ENCODE results near the gene PPP4R2. TPM values are rescaled to one million over a fixed set of nuclear protein-coding genes. Genes with fewer than 3 reads are reported as not detected.
"Not testable (repeated sequence)": the region's sequence is repeated elsewhere in the genome, so short reads cannot be mapped to it uniquely, and the experiment has no call there.

The PPP4R2 gene
- total RNA-seq, 6 donors from 2014 or later, result 24.3 to 88.0 (median 54.8) TPM

- peaks cover 0 to 22% (median 5%) of the 10 kb centered on the region in 4 donors for H3K36me3 ChIP-seq
- WGBS, 2 donors, result 0 to 2% methylated on average over 16 of the region's 16 CpGs
- H3K9me3 ChIP-seq, result no peaks in the 10 kb centered on the region
- ATAC-seq (ENCODE audit: low FRiP score in 2 of 2) (peak in 1 of 2 donors; percentile 47), DNase-seq (no peak)
- peak overlapping the region; percentile 65 to 91 (median 70) for H3K4me3 ChIP-seq
- H3K4me1 ChIP-seq, result peaks cover 41 to 50% (median 47%) of the 10 kb centered on the region in 4 donors
- H3K27ac ChIP-seq, result peak overlapping the region; percentile 98 to 99 (median 98)
- H3K27me3 ChIP-seq, result no peaks in the 10 kb centered on the region
- no peak for TF ChIP-seq EP300 (IDR thresholded peaks at IDR 0.05)
- TF ChIP-seq, protein P1, sequence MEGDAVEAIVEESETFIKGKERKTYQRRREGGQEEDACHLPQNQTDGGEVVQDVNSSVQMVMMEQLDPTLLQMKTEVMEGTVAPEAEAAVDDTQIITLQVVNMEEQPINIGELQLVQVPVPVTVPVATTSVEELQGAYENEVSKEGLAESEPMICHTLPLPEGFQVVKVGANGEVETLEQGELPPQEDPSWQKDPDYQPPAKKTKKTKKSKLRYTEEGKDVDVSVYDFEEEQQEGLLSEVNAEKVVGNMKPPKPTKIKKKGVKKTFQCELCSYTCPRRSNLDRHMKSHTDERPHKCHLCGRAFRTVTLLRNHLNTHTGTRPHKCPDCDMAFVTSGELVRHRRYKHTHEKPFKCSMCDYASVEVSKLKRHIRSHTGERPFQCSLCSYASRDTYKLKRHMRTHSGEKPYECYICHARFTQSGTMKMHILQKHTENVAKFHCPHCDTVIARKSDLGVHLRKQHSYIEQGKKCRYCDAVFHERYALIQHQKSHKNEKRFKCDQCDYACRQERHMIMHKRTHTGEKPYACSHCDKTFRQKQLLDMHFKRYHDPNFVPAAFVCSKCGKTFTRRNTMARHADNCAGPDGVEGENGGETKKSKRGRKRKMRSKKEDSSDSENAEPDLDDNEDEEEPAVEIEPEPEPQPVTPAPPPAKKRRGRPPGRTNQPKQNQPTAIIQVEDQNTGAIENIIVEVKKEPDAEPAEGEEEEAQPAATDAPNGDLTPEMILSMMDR (IDR thresholded peaks at IDR 0.05), result peak in 4 of 6 experiments; percentile 9 to 40 (median 20)
Observed at GRCh38 chr3:72997421-72997961, 880 bp downstream of the PPP4R2 start.

GRCh38 chr3:72998466-72998865 is 1.9 kb downstream of the PPP4R2 start:
- 30 to 37% methylated on average over 4 of the region's 4 CpGs for WGBS, 2 donors
- ATAC-seq (ENCODE audit: low FRiP score in 2 of 2), result no peak

DNA sequence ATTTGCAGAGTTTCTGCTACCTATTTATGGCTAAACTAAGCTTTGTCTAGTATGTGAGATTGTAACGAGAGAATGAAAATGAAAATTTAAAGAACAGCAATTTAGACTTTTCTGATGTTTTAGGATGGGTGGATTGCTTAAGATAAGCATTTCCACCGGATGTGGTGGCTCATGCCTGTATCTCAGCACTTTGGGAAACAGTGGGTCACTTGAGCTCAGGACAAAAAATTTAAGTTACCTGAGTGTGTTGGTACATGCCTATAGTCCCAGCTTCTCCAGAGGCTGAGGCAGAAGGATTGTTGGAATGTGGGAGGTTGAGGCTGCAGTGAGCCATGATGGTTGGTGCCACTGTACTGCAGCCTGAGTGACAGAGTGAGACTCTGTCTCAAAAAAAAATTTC is 3.3 kb downstream of the PPP4R2 start:
- H3K27me3 ChIP-seq, result no peaks in the 10 kb centered on the region
- peaks cover 0 to 22% (median 10%) of the 10 kb centered on the region in 4 donors for H3K36me3 ChIP-seq
- H3K27ac ChIP-seq, result no peak overlapping the region
- peak overlapping the region in 1 of 4 donors; percentile 91 for H3K4me3 ChIP-seq
- DNase-seq (no peak), ATAC-seq (ENCODE audit: low FRiP score in 2 of 2) (no peak)
- H3K9me3 ChIP-seq, result no peaks in the 10 kb centered on the region
- TF ChIP-seq POLR2A (IDR thresholded peaks at IDR 0.05) (no peak), POLR2AphosphoS5 (IDR thresholded peaks at IDR 0.05) (no peak), EP300 (IDR thresholded peaks at IDR 0.05) (no peak)
- TF ChIP-seq, protein P1 (IDR thresholded peaks at IDR 0.05), result no peak
- peaks cover 47 to 70% (median 54%) of the 10 kb centered on the region in 4 donors for H3K4me1 ChIP-seq
- WGBS, 2 donors, result 36 to 51% methylated on average over 2 of the region's 2 CpGs

More at GRCh38 chr3:72998466-72998865, 1.9 kb downstream of the PPP4R2 start:
- peak overlapping the region in 3 of 4 donors; percentile 65 to 91 (median 65) for H3K4me3 ChIP-seq
- H3K27me3 ChIP-seq, result no peaks in the 10 kb centered on the region
- H3K9me3 ChIP-seq, result no peaks in the 10 kb centered on the region
- TF ChIP-seq EP300 (IDR thresholded peaks at IDR 0.05) (no peak), POLR2A (IDR thresholded peaks at IDR 0.05) (no peak), POLR2AphosphoS5 (IDR thresholded peaks at IDR 0.05) (no peak)
- TF ChIP-seq, protein P1 (IDR thresholded peaks at IDR 0.05), result no peak
- H3K4me1 ChIP-seq, result peaks cover 44 to 60% (median 52%) of the 10 kb centered on the region in 4 donors
- H3K36me3 ChIP-seq, result peaks cover 0 to 22% (median 8%) of the 10 kb centered on the region in 4 donors
- peak overlapping the region in 1 of 4 donors; percentile 28 for H3K27ac ChIP-seq
- no peak for DNase-seq

- not testable (repeated sequence) for H3K27me3 ChIP-seq; H3K9me3 ChIP-seq; DNase-seq; H3K4me3 ChIP-seq; ATAC-seq (ENCODE audit: low FRiP score in 2 of 2); H3K27ac ChIP-seq
- WGBS, 2 donors, result 64 to 93% methylated on average over 8 of the region's 8 CpGs
- peaks cover 0 to 39% (median 10%) of the 10 kb centered on the region in 4 donors for H3K36me3 ChIP-seq
- peaks cover 39 to 72% (median 45%) of the 10 kb centered on the region in 4 donors for H3K4me1 ChIP-seq
Observed at GRCh38 chr3:73003050-73003449, 6.4 kb downstream of the PPP4R2 start.

GRCh38 chr3:73004316-73004715 is 7.7 kb downstream of the PPP4R2 start:
- peaks cover 0 to 34% (median 10%) of the 10 kb centered on the region in 4 donors for H3K36me3 ChIP-seq
- no peaks in the 10 kb centered on the region for H3K27me3 ChIP-seq
- DNase-seq (no peak), ATAC-seq (ENCODE audit: low FRiP score in 2 of 2) (no peak)
- H3K4me3 ChIP-seq, result no peak overlapping the region
- H3K9me3 ChIP-seq, result no peaks in the 10 kb centered on the region
- TF ChIP-seq EP300 (IDR thresholded peaks at IDR 0.05) (no peak), POLR2A (IDR thresholded peaks at IDR 0.05) (no peak), POLR2AphosphoS5 (IDR thresholded peaks at IDR 0.05) (no peak)
- TF ChIP-seq, protein P1 (IDR thresholded peaks at IDR 0.05), result no peak
- peaks cover 35 to 68% (median 36%) of the 10 kb centered on the region in 4 donors for H3K4me1 ChIP-seq
- WGBS, 2 donors, result 73 to 78% methylated on average over 4 of the region's 4 CpGs
- no peak overlapping the region for H3K27ac ChIP-seq

Data from upper lobe of left lung (tissue), 6 donors.